Fibroblast of lung (primary cell): ENCODE data around the gene NKAIN4. TPM values are rescaled to one million over a fixed set of nuclear protein-coding genes. Genes with fewer than 3 reads are reported as not detected.
A peak's percentile ranks its signal among the peaks of the same experiment; 100 is the strongest.

Experiments used
- DNase-seq, 2 donors: peaks; one replicate each; pipeline versions ENCODE4 v3.0.0 to v3.0.0-alpha.2; 2010; ENCODE audit warnings: low read depth in 2 of 2
- H2AFZ ChIP-seq: 2 replicates; pipeline ENCODE4 v1.5.1; 2012; ENCODE audit warnings: low read length, control low read depth, inconsistent platforms
- H3K27ac ChIP-seq: 2 replicates; pipeline ENCODE4 v1.5.1; 2011; ENCODE audit warnings: low read length, control low read depth; ENCODE audit not compliant: insufficient read depth
- H3K27me3 ChIP-seq: 2 replicates; pipeline ENCODE4 v1.5.1; 2011; ENCODE audit warnings: mild to moderate bottlenecking, low read length; ENCODE audit not compliant: control insufficient read depth, insufficient read depth
- H3K36me3 ChIP-seq: 2 replicates; pipeline ENCODE4 v1.5.1; 2011; ENCODE audit warnings: low read length; ENCODE audit not compliant: control insufficient read depth, insufficient read depth
- H3K4me1 ChIP-seq: 2 replicates; pipeline ENCODE4 v1.5.1; 2011; ENCODE audit warnings: low read length; ENCODE audit not compliant: control insufficient read depth, insufficient read depth; ENCODE audit errors: extremely low read depth
- H3K4me2 ChIP-seq: 2 replicates; pipeline ENCODE4 v1.5.1; 2011; ENCODE audit warnings: low read length, control low read depth; ENCODE audit not compliant: insufficient read depth; ENCODE audit errors: extremely low read depth
- H3K4me3 ChIP-seq, 4 experiments: fragments of 200-600 bp in 1 of 4; sonication (generic) in 1 of 4; replicated peaks in 1 of 4; 2 replicates each; pipeline ENCODE4 v1.5.1; 2011 to 2016; ENCODE audit warnings: low read length in 4 of 4, low read depth in 3 of 4, mild to moderate bottlenecking in 3 of 4, control low read depth in 2 of 4, inconsistent platforms in 1 of 4, mixed read lengths in 1 of 4; ENCODE audit not compliant: insufficient read depth in 1 of 4; ENCODE audit errors: control extremely low read depth in 1 of 4
- H3K79me2 ChIP-seq: 2 replicates; pipeline ENCODE4 v1.5.1; 2012; ENCODE audit warnings: mild to moderate bottlenecking, low read length, inconsistent platforms; ENCODE audit not compliant: control insufficient read depth, insufficient read depth
- H3K9ac ChIP-seq: 2 replicates; pipeline ENCODE4 v1.5.1; 2011; ENCODE audit warnings: mild to moderate bottlenecking, low read length, control low read depth; ENCODE audit not compliant: insufficient read depth
- H3K9me3 ChIP-seq: 2 replicates; pipeline ENCODE4 v1.5.1; 2012; ENCODE audit warnings: low read depth, low read length; ENCODE audit not compliant: control insufficient read depth, insufficient read depth
- H4K20me1 ChIP-seq: 2 replicates; pipeline ENCODE4 v1.5.1; 2011; ENCODE audit warnings: low read length; ENCODE audit not compliant: control insufficient read depth, insufficient read depth; ENCODE audit errors: extremely low read depth
- EZH2 ChIP-seq: IDR thresholded peaks from 2 replicates; pipeline ENCODE4 v1.5.1; 2012; ENCODE audit warnings: low read length, control low read depth, mild to moderate bottlenecking; ENCODE audit errors: missing control alignments
- polyA plus RNA-seq, 2 donors: library from polyadenylated mRNA; depleted of rRNA in 1 of 2; stranded (reverse) in 1 of 2; unstranded in 1 of 2; fragments of >200 nt; gene quantifications; 2 replicates each; pipeline ENCODE4 v1.2.1, GENCODE V29; 2011 to 2012; ENCODE audit warnings: missing spikeins in 1 of 2
- total RNA-seq: library from RNA; depleted of rRNA; stranded (reverse); fragments of >200 nt; gene quantifications from 2 replicates; pipeline ENCODE4 v1.2.1, GENCODE V29; 2014
- TF ChIP-seq, protein P1 (sequence below), 2 donors: IDR thresholded peaks in 1 of 2; conservative IDR thresholded peaks in 1 of 2; 1 replicate in 1 of 2; 2 replicates in 1 of 2; pipeline ENCODE4 v1.5.1; 2011 to 2012; ENCODE audit warnings: low read length in 2 of 2, control low read depth in 1 of 2, inconsistent platforms in 1 of 2, low read depth in 1 of 2, mild to moderate bottlenecking in 1 of 2

The NKAIN4 gene
- total and polyA plus RNA-seq, 2 donors (not counting 1 experiment from before 2014, with no cell fraction given): not detected

DNA sequence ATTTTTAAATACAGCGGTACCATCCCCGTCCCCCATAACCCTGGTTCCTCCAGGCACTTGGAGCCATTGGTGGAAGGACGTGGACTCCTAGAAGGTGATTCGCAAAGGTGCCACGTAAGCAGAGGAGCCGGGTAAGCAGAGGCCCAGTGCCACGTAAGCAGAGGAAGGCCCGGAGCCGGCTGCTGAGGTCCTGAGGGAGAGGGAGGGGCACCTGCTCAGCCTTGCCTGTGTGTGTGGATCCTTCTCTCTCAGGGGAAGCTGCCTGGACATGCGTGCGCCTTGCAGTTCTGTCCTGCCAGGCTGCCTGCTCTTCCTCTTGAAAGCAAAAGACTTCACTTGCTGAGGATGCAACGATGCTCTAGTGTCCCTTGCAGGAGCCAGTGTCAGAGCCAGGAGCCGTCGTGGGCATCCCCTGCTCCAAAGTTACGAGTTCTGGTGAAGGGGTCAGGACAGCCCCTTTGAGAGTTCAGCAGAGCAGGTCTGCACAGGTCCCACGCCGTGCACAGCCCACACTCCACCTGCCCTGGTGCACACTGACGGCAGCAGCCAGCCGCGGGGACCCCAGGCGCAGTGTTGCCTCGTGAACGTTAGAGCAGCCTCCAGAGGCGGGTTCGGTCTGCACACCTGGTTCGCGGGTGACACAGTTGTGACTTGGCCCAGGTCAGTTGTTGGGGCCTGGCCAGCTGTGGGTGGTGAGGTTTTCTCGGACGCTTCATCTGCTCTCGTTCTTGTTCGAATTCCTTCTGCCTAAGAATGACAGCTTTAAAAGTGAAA, 1.9 kb upstream of the NKAIN4 start:
- Histone ChIP-seq H3K36me3 (no peaks in the 10 kb centered on the region), H2AFZ (no peak overlapping the region), H3K27me3 (peaks cover 50% of the 10 kb centered on the region), H3K4me3 (no peak overlapping the region), H3K27ac (no peak overlapping the region), H4K20me1 (no peaks in the 10 kb centered on the region), H3K4me1 (no peaks in the 10 kb centered on the region), H3K9me3 (no peaks in the 10 kb centered on the region), H3K9ac (no peak overlapping the region), H3K79me2 (no peaks in the 10 kb centered on the region), H3K4me2 (no peak overlapping the region)
- DNase-seq: no peak
- no peak for TF ChIP-seq EZH2
- TF ChIP-seq, protein P1, sequence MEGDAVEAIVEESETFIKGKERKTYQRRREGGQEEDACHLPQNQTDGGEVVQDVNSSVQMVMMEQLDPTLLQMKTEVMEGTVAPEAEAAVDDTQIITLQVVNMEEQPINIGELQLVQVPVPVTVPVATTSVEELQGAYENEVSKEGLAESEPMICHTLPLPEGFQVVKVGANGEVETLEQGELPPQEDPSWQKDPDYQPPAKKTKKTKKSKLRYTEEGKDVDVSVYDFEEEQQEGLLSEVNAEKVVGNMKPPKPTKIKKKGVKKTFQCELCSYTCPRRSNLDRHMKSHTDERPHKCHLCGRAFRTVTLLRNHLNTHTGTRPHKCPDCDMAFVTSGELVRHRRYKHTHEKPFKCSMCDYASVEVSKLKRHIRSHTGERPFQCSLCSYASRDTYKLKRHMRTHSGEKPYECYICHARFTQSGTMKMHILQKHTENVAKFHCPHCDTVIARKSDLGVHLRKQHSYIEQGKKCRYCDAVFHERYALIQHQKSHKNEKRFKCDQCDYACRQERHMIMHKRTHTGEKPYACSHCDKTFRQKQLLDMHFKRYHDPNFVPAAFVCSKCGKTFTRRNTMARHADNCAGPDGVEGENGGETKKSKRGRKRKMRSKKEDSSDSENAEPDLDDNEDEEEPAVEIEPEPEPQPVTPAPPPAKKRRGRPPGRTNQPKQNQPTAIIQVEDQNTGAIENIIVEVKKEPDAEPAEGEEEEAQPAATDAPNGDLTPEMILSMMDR (conservative IDR thresholded peaks at IDR 0.05 in 1 of 2, IDR thresholded peaks at IDR 0.05 in 1 of 2; ENCODE audit: low read depth in 1 of 2, low read length in 2 of 2): no peak

DNA sequence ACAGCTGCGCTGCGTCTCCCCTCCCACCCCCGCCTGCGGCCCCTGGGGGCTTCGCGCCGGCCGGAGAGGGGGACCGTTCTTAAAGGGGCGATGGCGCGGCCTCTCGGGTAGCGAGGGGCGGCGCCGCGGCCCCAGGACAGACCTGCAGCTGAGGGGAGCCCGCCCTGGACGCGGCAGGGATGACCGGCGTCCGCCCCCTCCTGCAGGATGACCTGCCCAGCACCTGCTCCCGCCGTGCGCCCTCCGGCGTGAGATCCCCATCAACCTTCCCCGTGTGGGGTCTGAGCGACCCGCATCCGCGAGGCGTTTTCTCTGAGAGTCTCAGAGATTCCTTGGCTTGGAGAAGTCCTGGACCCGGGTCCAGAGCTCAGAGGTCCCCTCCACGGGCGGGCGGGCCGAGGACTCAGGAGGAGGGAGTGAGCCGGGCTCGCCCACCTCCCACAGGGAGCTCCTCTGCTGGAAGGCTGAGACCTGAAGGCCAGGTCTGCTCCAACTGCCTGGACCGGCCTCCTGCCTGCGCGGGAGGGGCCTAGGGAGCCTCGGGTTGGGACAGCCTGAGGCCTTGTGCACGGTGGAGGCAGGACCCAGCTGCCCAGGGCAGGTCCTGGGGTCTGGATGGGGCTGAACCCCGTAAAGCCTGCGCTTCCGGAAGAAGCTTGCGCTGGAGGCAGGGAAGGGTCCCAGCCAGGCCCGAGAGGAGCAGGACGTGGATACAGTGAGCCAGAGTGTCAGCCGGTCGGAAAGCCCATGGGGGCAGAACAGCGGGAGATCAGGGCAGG, 532 bp upstream of the NKAIN4 start:
- peaks cover 39% of the 10 kb centered on the region for H3K27me3 ChIP-seq
- no peak overlapping the region for H3K4me2 ChIP-seq
- no peak overlapping the region for H3K27ac ChIP-seq
- H3K36me3 ChIP-seq: no peaks in the 10 kb centered on the region
- H3K79me2 ChIP-seq: no peaks in the 10 kb centered on the region
- DNase-seq: no peak
- H3K4me3 ChIP-seq: no peak overlapping the region
- H2AFZ ChIP-seq: no peak overlapping the region
- H3K4me1 ChIP-seq: no peaks in the 10 kb centered on the region
- H3K9me3 ChIP-seq: no peaks in the 10 kb centered on the region
- H4K20me1 ChIP-seq: no peaks in the 10 kb centered on the region
- no peak overlapping the region for H3K9ac ChIP-seq
- TF ChIP-seq, protein P1 (conservative IDR thresholded peaks at IDR 0.05 in 1 of 2, IDR thresholded peaks at IDR 0.05 in 1 of 2; ENCODE audit: low read depth in 1 of 2, low read length in 2 of 2): no peak
- no peak for TF ChIP-seq EZH2

DNA sequence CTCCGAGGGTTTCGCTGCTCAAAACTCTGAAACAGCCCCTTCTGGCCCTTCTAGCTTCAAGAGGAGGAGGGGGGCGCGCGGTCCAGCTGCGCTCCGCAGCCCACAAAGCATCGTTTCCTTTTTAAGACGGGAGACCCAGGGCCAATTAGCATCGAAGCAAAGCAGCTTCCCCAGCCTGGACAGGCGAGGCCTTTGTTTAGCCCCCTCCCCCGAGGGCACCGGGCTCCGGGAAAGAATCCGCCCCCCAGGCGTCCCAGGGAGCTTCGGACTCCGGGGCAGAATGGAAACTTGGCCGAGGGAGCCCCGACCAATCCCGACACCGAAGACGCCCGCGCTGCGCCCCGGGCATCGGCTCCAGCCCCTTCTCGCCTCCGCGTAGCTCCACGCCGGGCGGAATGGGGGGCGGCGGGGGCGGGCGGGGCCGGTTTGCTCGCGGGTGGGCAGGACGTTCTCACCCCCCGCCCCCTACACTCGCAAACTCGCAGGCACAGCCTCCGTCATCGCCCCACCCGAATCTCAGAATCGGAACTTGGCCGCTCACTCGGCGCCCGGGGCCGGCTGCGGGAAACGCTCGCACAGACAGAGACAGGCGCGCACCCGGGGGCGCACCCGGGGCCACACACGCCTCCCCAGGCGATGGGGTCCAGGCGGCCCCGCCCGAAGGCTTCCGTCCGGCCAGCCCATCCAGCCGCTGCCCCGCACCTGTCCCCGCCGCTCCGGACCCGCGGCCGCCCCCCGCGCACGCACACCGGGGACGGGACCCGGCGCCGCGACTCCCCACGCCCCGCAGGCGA, 628 bp downstream of the NKAIN4 start:
- TF ChIP-seq EZH2: peak; percentile 52
- TF ChIP-seq, protein P1 (conservative IDR thresholded peaks at IDR 0.05 in 1 of 2, IDR thresholded peaks at IDR 0.05 in 1 of 2; ENCODE audit: low read depth in 1 of 2, low read length in 2 of 2): no peak
- H2AFZ ChIP-seq: no peak overlapping the region
- no peaks in the 10 kb centered on the region for H3K4me1 ChIP-seq
- no peaks in the 10 kb centered on the region for H3K79me2 ChIP-seq
- no peak for DNase-seq
- H3K4me2 ChIP-seq: no peak overlapping the region
- H4K20me1 ChIP-seq: no peaks in the 10 kb centered on the region
- H3K9ac ChIP-seq: no peak overlapping the region
- no peak overlapping the region for H3K4me3 ChIP-seq
- H3K27ac ChIP-seq: no peak overlapping the region
- H3K27me3 ChIP-seq: peaks cover 36% of the 10 kb centered on the region
- no peaks in the 10 kb centered on the region for H3K9me3 ChIP-seq
- H3K36me3 ChIP-seq: no peaks in the 10 kb centered on the region
